Prostate gland (tissue), 2 donors: ENCODE measurements around the gene GRAMD4.

Experiments
- CTCF ChIP-seq, 4 experiments: fragments of 200-600 bp in 2 of 4; fragments of 450-650 bp in 2 of 4; sonication (generic) in 2 of 4; IDR thresholded peaks; 1 replicate in 3 of 4; 2 replicates in 1 of 4; pipeline ENCODE4 v1.5.1; 2016 to 2019; ENCODE audit warnings: antibody characterized with exemption in 4 of 4, mild to moderate bottlenecking in 2 of 4, moderate library complexity in 2 of 4
- POLR2A ChIP-seq: fragments of 450-650 bp; IDR thresholded peaks from one replicate; pipeline ENCODE4 v1.6.1; 2016; ENCODE audit warnings: antibody characterized with exemption, mild to moderate bottlenecking

GRCh38 chr22:46593996-46594946 is 25.9 kb upstream of the GRAMD4 start:
- TF ChIP-seq CTCF (IDR thresholded peaks at IDR 0.05) (no peak), POLR2A (no peak)
